Endothelial cell of umbilical vein (primary cell): ENCODE measurements around the gene SGPL1. TPM values are rescaled to one million over a fixed set of nuclear protein-coding genes. Genes with fewer than 3 reads are reported as not detected.

Experiments used
- BruUV-seq: library from RNA; stranded (reverse); fragments of 400-500 nt; replicated peaks from 2 replicates; lab custom pipeline; 2021; lab: Mats Ljungman, UMichigan
- CTCF ChIA-PET: fragments of 300-600, 350-600 bp; sonication (Branson Sonifier 250); formaldehyde crosslinking; loops from one replicate; lab custom pipeline; 2021; ENCODE audit warnings: antibody characterized with exemption, inconsistent platforms; lab: Charles Lee
- POLR2A ChIA-PET: fragments of 300-600, 350-600 bp; sonication (Branson Sonifier 250); formaldehyde crosslinking; loops from one replicate; lab custom pipeline; 2021; ENCODE audit warnings: antibody characterized with exemption, inconsistent platforms; lab: Charles Lee
- DNase-seq: peaks from one replicate; pipeline ENCODE4 v3.0.0-alpha.2; 2011; ENCODE audit warnings: low read depth, low spot score
- FAIRE-seq: peaks from 2 replicates; lab custom pipeline; 2011; peaks lifted over from hg19 to GRCh38; lab: Jason Lieb, UNC
- H2AFZ ChIP-seq: 2 replicates; pipeline ENCODE4 v1.6.0; 2012; ENCODE audit warnings: low read depth, low read length, control low read depth, inconsistent platforms
- H3K27ac ChIP-seq: 2 replicates; pipeline ENCODE4 v1.5.1; 2011; ENCODE audit warnings: low read depth, mild to moderate bottlenecking, control low read depth, low read length, moderate library complexity; ENCODE audit not compliant: insufficient read depth
- H3K27me3 ChIP-seq, 2 experiments: 2 replicates each; pipeline versions ENCODE4 v1.6.0 to v1.6.1; 2011; ENCODE audit warnings: low read length in 2 of 2, mixed read lengths in 1 of 2; ENCODE audit not compliant: control insufficient read depth in 2 of 2, insufficient read depth in 2 of 2
- H3K36me3 ChIP-seq, 2 experiments: 2 replicates in 1 of 2; 3 replicates in 1 of 2; pipeline ENCODE4 v1.5.1; 2011; ENCODE audit warnings: low read length in 2 of 2, mild to moderate bottlenecking in 1 of 2, moderate library complexity in 1 of 2; ENCODE audit not compliant: control insufficient read depth in 2 of 2, insufficient read depth in 2 of 2; ENCODE audit errors: extremely low read depth in 1 of 2
- H3K4me1 ChIP-seq: 3 replicates; pipeline ENCODE4 v1.5.1; 2011; ENCODE audit warnings: mild to moderate bottlenecking, low read length; ENCODE audit not compliant: control insufficient read depth, insufficient read depth; ENCODE audit errors: extremely low read depth
- H3K4me2 ChIP-seq: 2 replicates; pipeline ENCODE4 v1.6.1; 2011; ENCODE audit warnings: low read length, control low read depth, mixed read lengths; ENCODE audit not compliant: insufficient read depth
- H3K4me3 ChIP-seq, 3 experiments: fragments of 200-600 bp in 1 of 3; sonication (generic), shearing (Covaris generic) in 1 of 3; replicated peaks in 1 of 3; 2 replicates each; pipeline ENCODE4 v1.5.1; 2011 to 2016; ENCODE audit warnings: control low read depth in 3 of 3, low read length in 3 of 3, mild to moderate bottlenecking in 2 of 3, inconsistent platforms in 1 of 3, low read depth in 1 of 3, moderate library complexity in 1 of 3; ENCODE audit not compliant: insufficient read depth in 1 of 3
- H3K79me2 ChIP-seq: 2 replicates; pipeline ENCODE4 v1.6.0; 2012; ENCODE audit warnings: low read length, inconsistent platforms; ENCODE audit not compliant: control insufficient read depth, insufficient read depth
- H3K9ac ChIP-seq: replicated peaks from 2 replicates; pipeline ENCODE3; 2011; ENCODE audit warnings: low read length, control low read depth; ENCODE audit not compliant: insufficient read depth; ENCODE audit errors: extremely low read depth
- H3K9me1 ChIP-seq: replicated peaks from 3 replicates; pipeline ENCODE4 v1.6.0; 2011; ENCODE audit warnings: mild to moderate bottlenecking, low read length; ENCODE audit not compliant: control insufficient read depth, insufficient read depth; ENCODE audit errors: extremely low read depth
- H3K9me3 ChIP-seq: replicated peaks from 2 replicates; pipeline ENCODE4 v1.5.1; 2012; ENCODE audit warnings: low read length, inconsistent platforms; ENCODE audit not compliant: control insufficient read depth, insufficient read depth
- H4K20me1 ChIP-seq: replicated peaks from 2 replicates; pipeline ENCODE3; 2011; ENCODE audit warnings: mild to moderate bottlenecking, low read length; ENCODE audit not compliant: control insufficient read depth, insufficient read depth; ENCODE audit errors: extremely low read depth
- EZH2 ChIP-seq: IDR thresholded peaks from 2 replicates; pipeline ENCODE4 v1.6.1; 2012; ENCODE audit warnings: borderline replicate concordance, low read depth, mild to moderate bottlenecking, moderate library complexity, low read length, inconsistent platforms; ENCODE audit not compliant: severe bottlenecking
- FOS ChIP-seq: IDR thresholded peaks from 2 replicates; pipeline ENCODE4 v1.6.1; 2011; ENCODE audit warnings: mild to moderate bottlenecking, low read length, moderate library complexity, borderline replicate concordance; ENCODE audit not compliant: insufficient read depth
- GATA2 ChIP-seq: IDR thresholded peaks from 2 replicates; pipeline ENCODE4 v1.7.0; 2011; ENCODE audit warnings: low read depth, mild to moderate bottlenecking, moderate library complexity, mixed read lengths, low read length; ENCODE audit not compliant: insufficient read length, insufficient read depth
- JUN ChIP-seq: IDR thresholded peaks from 2 replicates; pipeline ENCODE4 v1.6.1; 2011; ENCODE audit warnings: borderline replicate concordance, low read depth; ENCODE audit not compliant: insufficient read length, insufficient read depth
- MYC ChIP-seq: IDR thresholded peaks from one replicate; pipeline ENCODE4 v1.6.1; 2011; ENCODE audit warnings: mild to moderate bottlenecking, low read depth, low read length
- POLR2A ChIP-seq: IDR thresholded peaks from 2 replicates; pipeline ENCODE4 v1.6.1; 2012; ENCODE audit warnings: low read depth, mild to moderate bottlenecking, control low read depth, low read length
- dilution Hi-C: fragments of 300-500 bp; cut with MboI; formaldehyde crosslinking; loops from one replicate; pipeline ENCODE4 v1.15.0; 2019; ENCODE audit warnings: low sequenced_read_pairs; ENCODE audit not compliant: extremely low pct_ligation_motif_present
- intact Hi-C: fragments of 100-400 bp; cut with micrococcal nuclease; formaldehyde crosslinking; loops from one replicate; pipeline ENCODE4 v1.10.0; 2022
- polyA plus RNA-seq, 4 experiments: library from polyadenylated mRNA; depleted of rRNA in 3 of 4; stranded (reverse) in 3 of 4; unstranded in 1 of 4; fragments of >200 nt; gene quantifications; 2 replicates each; pipeline versions ENCODE4 v1.2.1 to v1.2.3, GENCODE V29; 2011 to 2012; ENCODE audit warnings: missing spikeins in 1 of 4
- total RNA-seq: library from RNA; stranded (reverse); gene quantifications from 2 replicates; pipeline ENCODE4 v1.2.3, GENCODE V29; 2021
- TF ChIP-seq, protein P1 (sequence below): IDR thresholded peaks from 2 replicates; pipeline ENCODE4 v1.6.1; 2011; ENCODE audit not compliant: insufficient read depth, insufficient read length
- TF ChIP-seq, protein P2 (sequence below), 2 donors: IDR thresholded peaks; 1 replicate in 1 of 2; 2 replicates in 1 of 2; pipeline ENCODE4 v1.5.1; 2011; ENCODE audit warnings: low read length in 2 of 2, mild to moderate bottlenecking in 2 of 2, moderate library complexity in 2 of 2, control low read depth in 1 of 2, inconsistent platforms in 1 of 2, low read depth in 1 of 2; ENCODE audit not compliant: insufficient read depth in 1 of 2; ENCODE audit errors: extremely low read depth in 1 of 2

The SGPL1 gene
- total and polyA plus RNA-seq, 2 donors (not counting 3 experiments of a cell fraction or from before 2014, with no cell fraction given), result 11.4 to 25.2 TPM

DNA sequence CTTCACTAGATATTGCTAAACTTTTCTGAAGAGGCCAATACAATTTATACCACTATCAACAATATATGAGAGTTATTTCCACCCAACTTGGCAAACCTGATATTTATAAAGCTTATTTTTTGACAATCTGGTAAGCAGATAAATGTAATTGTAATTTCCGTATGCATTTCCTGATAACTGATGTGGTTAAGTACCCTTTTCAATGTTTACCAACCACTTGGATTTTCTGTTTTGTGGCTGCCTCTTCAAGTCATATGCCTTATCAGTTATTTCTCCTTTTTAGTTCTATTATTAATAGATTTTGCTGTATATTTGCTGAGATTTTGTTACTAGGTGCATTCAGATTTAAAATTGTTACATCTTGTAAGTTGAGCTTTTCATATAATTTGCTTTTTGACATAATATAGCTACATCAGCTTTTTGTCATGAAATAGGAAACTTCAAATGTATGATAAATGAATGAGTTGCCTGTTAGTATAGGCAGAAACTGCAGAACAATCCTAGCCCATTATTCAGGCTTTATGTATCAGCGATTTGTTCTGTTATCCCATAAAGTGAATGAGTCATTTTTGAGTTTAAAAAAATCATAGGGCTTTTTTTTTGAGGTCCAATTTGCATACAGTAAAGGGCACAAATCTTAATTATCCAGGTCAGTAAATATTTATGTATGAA, 11.5 kb downstream of the SGPL1 start:
- intact Hi-C loops, result no loop called here
- ChIA-PET POLR2A (no interaction called here), CTCF (interaction anchor here (0.6 to 1.0 kb wide), 4 partner anchors 11 to 51 kb away, joined by 3 to 4 read pairs (median 3); partner anchors contain the start of gene SGPL1)
- H3K27me3 ChIP-seq, result no peaks in the 10 kb centered on the region
- no peak overlapping the region for H3K4me3 ChIP-seq
- H3K27ac ChIP-seq, result no peak overlapping the region
- no peak overlapping the region for H3K4me2 ChIP-seq
- H3K9ac ChIP-seq, result no peak overlapping the region
- DNase-seq (no peak), FAIRE-seq (no peak)
- H3K9me3 ChIP-seq, result no peaks in the 10 kb centered on the region
- H3K9me1 ChIP-seq, result no peaks in the 10 kb centered on the region
- no peaks in the 10 kb centered on the region for H3K36me3 ChIP-seq
- peaks cover 14% of the 10 kb centered on the region for H3K79me2 ChIP-seq
- H4K20me1 ChIP-seq, result no peaks in the 10 kb centered on the region
- dilution Hi-C loops, result no loop called here
- no TSS peak for BruUV-seq
- peaks cover 14% of the 10 kb centered on the region for H3K4me1 ChIP-seq
- TF ChIP-seq GATA2 (no peak), MYC (no peak), JUN (no peak), POLR2A (no peak), EZH2 (no peak), FOS (no peak)
- TF ChIP-seq, protein P1, sequence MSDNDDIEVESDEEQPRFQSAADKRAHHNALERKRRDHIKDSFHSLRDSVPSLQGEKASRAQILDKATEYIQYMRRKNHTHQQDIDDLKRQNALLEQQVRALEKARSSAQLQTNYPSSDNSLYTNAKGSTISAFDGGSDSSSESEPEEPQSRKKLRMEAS, result no peak
- TF ChIP-seq, protein P2, sequence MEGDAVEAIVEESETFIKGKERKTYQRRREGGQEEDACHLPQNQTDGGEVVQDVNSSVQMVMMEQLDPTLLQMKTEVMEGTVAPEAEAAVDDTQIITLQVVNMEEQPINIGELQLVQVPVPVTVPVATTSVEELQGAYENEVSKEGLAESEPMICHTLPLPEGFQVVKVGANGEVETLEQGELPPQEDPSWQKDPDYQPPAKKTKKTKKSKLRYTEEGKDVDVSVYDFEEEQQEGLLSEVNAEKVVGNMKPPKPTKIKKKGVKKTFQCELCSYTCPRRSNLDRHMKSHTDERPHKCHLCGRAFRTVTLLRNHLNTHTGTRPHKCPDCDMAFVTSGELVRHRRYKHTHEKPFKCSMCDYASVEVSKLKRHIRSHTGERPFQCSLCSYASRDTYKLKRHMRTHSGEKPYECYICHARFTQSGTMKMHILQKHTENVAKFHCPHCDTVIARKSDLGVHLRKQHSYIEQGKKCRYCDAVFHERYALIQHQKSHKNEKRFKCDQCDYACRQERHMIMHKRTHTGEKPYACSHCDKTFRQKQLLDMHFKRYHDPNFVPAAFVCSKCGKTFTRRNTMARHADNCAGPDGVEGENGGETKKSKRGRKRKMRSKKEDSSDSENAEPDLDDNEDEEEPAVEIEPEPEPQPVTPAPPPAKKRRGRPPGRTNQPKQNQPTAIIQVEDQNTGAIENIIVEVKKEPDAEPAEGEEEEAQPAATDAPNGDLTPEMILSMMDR (IDR thresholded peaks at IDR 0.05; ENCODE audit: extremely low read depth in 1 of 2, insufficient read depth in 1 of 2, low read depth in 1 of 2, low read length in 2 of 2), result no peak
- H2AFZ ChIP-seq, result no peak overlapping the region
